Gastrocnemius medialis (tissue), 4 donors: ENCODE results near the gene MRAP.
"Not testable (repeated sequence)": the region's sequence is repeated elsewhere in the genome, so short reads cannot be mapped to it uniquely, and the experiment has no call there.

ENCODE experiments used
- CTCF ChIP-seq, 5 experiments: fragments of 450-650 bp in 3 of 5; fragments of 200-600 bp in 2 of 5; sonication (generic) in 2 of 5; IDR thresholded peaks in 4 of 5; conservative IDR thresholded peaks in 1 of 5; 1 replicate in 4 of 5; 2 replicates in 1 of 5; pipeline ENCODE4 v1.5.1; 2016 to 2019; ENCODE audit warnings: antibody characterized with exemption in 5 of 5, mild to moderate bottlenecking in 3 of 5, moderate library complexity in 3 of 5
- POLR2A ChIP-seq, 2 donors: fragments of 450-650 bp; IDR thresholded peaks; one replicate each; pipeline ENCODE4 v1.6.1; 2017; ENCODE audit warnings: antibody characterized with exemption in 2 of 2, mild to moderate bottlenecking in 2 of 2, moderate library complexity in 2 of 2

GRCh38 chr21:32310976-32311375 is 12.3 kb downstream of the MRAP start:
- TF ChIP-seq CTCF (IDR thresholded peaks at IDR 0.05 in 4 of 5, conservative IDR thresholded peaks at IDR 0.05 in 1 of 5); POLR2A (IDR thresholded peaks at IDR 0.05): not testable (repeated sequence)
